HG02571 (cell line): ENCODE data around the gene EMC7.
"Not testable (repeated sequence)": the region's sequence is repeated elsewhere in the genome, so short reads cannot be mapped to it uniquely, and the experiment has no call there.

Experiments
- ATAC-seq: cut with Tn5 transposase; IDR thresholded peaks from one replicate; pipeline ENCODE4 v1.9.1; 2021; ENCODE audit warnings: mild to moderate bottlenecking, moderate library complexity; ENCODE audit not compliant: unreplicated experiment

Gene EMC7

DNA sequence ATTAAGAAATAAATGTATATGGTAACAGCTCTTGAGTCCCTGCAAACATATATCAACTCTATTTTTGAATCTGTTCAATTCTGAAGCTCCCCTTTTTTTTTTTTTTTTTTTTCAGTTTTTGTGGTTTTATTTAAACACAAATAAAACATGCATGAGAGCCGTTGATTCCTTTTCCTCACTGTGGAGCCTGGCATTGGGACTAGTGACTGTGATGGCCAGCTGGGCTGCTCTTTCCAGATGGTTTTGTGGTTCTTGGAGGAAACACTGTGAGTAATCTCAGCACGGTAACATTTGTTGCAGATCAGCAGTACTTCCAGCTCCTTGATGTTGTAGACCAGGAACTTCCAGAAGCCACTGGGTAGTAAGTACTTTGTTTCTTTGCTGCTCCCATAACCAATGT lies 15.9 kb downstream of the EMC7 start:
- ATAC-seq: no peak

DNA sequence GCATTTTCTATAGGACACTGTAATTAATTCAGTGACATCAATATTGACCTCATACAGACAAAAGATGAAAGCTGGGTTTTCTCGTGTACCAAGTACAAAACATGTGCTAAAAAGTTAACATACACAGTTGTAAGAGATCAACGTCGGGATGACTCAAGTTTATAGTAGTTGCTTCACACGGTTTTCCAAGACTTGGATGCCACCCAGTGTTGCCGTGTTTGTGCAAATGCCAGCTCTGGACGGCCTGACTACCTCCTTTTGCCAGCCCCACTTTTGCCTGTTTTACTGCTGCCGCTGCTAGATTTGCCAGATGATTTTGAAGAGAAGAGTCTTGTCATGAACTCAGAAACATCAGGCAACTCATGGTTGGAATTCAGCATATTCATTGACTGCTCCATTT lies 17.6 kb downstream of the EMC7 start:
- no peak for ATAC-seq

GRCh38 chr15:34079904-34080303 lies 21.8 kb downstream of the EMC7 start:
- ATAC-seq: no peak

DNA sequence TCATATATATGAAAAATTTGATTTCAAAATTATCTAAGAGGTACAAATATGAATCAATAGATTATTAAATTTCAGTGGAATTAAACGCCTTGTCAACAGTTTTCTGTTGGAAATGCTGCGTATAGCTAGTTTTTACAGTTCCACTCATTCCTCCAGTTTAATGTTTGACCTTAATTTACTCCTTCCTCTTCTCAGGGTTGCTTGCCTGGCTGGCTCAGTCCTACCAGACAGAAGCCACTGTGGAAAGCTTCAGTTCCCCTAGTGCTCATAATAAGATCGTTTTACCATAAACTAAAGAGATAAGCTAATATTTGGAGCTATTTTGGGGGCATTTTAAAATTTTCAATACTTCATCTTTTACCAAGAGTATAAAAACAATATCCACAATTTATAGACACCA lies 22.8 kb downstream of the EMC7 start:
- no peak for ATAC-seq

DNA sequence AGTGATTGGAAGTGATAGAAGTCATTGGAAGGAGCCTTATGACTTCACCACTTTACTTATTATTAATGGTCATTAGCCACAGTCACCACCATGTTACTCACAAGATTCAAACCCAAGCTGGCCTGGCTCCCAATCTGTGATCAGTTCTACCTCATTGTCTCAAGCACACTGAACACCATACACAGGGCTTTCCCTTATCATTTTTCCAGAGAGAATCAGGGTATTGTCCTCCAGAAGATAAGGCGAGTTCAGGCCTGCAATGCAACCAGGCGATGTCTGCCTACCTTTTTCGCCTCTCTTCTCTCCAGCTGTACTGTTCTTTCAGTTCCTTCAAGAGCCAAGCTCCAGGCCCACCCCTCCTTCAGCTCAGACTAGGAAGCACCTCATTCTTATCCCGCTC lies 24.9 kb downstream of the EMC7 start:
- no peak for ATAC-seq

DNA sequence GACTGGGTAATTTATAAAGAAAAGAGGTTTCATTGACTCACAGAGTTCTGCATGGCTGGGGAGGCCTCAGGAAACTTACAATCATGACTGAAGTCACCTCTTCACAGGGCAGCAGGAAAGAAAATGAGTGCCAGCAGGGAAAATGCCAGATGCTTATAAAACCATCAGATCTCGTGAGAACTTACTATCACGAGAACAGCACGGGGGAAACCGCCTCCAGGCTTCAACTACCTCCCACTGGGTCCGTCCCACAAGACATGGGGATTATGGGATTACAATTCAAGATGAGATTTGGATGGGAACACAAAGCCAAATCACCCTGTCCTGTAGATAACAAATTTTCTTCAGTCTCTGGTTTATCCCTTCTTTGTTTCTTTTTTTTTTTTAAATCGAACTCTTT lies 31.7 kb downstream of the EMC7 start:
- no peak for ATAC-seq

DNA sequence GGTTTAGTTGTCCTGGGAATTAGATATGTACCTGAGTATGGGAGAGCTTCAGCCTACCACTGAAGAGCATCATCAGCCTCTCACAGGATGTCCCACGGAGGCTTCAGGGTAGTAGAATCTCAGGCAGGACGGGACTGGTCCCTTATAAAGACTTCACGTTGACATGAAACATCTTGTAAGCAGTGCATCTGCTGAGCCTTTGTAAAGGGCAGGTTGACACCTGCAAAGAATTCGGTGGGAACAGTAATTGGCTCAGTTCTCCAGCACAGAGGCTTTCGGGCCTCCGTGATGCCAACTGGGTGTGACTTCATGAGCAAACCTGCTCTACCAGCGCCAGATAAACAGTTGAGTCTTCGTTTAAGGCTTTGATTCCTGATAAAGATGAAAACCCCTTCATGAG lies 35.7 kb downstream of the EMC7 start:
- no peak for ATAC-seq

DNA sequence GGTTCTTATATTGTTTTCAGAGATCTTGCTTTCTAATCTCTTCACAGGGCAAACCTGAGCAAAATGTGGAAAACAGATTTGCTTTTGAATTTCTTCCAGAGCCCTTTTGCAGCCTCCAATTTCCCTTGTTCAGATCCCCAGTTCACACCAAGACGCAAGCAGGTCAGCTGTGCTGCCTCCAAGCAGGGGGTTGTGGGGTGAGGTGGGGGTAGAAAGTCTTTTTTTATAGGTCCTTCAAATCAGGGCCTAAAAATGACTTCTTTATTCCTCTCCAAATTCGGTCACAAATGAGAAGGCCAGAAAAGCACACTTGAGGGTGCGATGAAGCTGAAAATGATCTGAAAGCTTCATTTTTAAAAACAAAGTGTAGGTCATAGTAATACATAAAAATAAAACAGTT lies 36.4 kb downstream of the EMC7 start:
- ATAC-seq: no peak

DNA sequence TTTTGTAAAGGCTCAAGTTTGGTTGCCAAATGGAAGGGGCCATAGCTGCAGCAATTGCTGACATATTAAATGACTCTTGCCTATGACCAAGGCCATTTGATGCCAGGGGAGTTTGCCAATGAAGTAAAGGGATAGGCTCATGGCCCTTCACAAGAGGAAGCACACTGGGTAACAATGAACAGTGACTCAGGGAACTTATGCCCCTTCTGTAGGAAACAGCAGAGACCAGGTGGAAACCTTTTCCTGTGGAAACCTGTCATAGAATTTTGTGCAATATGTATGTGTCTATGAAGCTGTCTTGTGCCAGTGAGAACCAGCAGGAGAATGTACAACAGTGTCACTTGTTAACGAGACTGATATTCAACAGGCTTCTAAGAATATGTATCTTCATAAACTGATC lies 37.2 kb downstream of the EMC7 start:
- ATAC-seq: no peak

DNA sequence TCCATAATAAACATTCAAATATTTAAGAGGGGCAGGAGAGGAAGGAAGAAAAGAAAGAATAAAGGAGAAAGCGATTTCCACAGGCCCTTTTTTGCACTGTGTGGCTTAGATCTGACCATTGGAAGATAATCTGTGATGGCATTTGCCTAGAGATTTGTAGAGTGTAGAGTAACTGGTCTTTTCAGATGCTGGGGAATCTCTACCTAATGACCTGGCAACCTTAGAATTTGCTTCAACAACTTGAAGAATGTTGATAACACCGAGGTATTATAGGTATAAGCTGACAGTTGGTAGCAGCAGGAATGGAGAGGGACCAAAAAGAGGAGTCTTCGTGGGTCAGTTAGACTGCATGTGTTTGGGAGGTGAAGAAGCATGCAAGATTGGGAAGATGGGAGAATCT lies 41.7 kb downstream of the EMC7 start:
- no peak for ATAC-seq

DNA sequence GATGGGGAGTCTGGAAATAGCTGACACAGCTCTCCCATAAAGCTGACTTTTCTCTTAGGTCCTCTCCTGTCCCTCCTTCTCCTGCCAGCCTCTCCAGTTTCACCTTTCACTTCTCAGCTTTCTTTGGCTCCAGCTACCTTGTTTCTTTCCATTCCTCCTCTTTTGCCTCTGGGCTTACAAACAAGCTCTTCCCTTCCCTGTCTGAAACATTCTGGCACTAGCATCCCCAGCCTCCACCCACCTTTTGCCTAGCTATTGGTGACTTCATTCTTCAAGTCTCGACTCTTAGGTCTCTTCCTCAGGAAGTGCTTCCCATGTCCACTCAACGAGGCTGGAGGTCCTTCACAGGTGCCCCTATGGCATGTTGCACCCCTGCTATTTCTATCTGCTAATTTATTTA lies 42.2 kb downstream of the EMC7 start:
- no peak for ATAC-seq

DNA sequence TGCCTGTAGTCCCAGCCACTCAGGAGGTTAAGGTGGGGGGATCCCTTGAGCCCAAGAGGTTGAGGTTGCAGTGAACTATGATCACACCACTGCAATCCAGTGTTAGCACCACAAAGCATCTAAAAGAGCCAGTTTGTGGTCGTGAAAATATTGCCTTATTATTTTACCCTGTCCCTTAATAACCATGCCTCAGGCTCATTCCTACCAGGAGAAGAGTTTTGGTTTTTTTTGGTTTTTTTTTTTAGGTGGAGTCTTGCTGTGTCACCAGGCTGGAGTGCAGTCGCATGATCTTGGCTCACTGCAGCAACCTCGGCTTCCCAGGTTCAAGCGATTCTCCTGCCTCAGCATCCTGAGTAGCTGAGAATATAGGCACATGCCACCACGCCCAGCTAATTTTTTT lies 44.8 kb downstream of the EMC7 start:
- ATAC-seq: no peak

- no peak for ATAC-seq
These were observed 45.6 kb downstream of the EMC7 start for GRCh38 chr15:34055868-34056595.

DNA sequence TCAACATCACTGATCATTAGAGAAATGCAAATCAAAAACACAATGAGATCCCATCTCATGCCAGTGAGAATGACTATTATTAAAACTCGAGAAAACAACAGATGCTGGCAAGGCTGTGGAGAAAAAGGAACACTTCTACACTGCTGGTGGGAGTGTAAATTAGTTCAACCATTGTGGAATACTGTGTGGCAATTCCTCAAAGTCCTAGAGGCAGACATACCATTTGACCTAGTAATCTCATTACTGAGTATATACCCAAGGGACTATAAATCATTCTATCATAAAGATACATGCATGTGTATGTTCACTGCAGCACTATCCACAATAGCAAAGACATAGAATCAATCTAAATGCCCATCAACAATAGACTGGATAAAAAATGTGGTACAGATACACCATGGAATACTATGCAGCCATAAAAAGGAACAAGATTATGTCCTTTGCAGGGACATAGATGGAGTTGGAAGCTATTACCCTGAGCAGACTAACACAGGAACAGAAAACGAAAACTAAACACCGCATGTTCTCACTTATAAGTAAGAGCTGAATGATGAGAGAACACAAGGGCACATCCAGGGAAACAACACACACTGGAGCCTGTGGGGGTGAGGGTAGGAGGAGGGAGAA lies 47.5 kb downstream of the EMC7 start:
- ATAC-seq: no peak

DNA sequence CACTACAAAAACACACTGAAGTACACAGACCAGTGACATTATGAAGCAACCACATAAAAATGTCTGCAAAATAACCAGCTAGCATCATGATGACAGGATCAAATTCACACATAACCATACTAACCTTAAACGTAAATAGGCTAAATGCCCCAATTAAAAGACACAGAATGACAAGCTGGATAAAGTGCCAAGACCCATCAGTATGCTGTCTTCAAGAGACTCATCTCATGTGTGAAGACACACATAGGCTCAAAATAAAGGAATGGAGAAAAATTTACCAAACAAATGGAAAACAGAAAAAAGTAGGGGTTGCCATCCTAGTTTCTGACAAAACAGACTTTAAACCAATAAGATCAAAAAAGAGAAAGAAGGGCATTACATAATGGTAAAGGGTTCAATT lies 51.3 kb downstream of the EMC7 start:
- ATAC-seq: not testable (repeated sequence)

GRCh38 chr15:34049112-34049511 lies 52.5 kb downstream of the EMC7 start:
- no peak for ATAC-seq

DNA sequence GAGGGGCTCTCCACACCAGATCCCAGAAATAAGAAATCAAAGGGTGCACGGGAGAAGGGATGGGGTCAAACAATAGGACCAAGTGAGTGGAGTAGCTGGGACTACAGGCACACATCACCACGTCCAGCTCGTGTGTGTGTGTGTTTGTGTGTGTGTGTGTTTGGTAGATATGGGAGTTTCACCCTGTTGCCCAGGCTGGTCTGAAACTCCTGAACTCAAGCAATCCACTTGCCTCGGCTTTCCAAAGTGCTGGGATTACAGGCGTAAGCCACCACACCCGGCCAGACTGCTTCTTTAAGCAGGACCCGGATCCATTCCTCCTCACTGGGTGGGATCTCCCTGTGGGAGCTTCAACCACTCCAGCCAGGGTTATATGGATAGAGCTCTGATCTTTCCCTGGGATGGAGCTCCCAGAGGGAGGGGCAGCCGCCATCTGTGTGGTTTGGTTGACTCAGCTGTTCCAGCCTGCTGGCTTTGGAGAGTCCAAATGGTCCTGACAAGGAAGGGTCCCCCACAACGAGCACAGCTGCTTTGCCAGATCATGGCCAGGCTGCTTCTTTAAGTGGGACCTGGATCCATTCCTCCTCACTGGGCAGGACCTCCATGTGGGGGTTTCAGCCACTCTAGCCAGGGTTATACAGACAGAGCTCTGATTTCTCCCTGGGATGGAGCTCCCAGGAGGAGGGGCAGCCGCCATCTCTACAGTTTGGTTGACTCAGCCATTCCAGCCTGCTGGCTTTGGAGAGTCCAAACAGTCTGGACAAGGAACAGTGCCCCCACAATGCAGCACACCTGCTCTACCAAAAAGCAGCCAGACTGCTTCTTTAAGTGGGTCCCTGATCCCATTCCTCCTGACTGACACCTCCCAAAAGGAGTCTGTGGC lies 53.5 kb downstream of the EMC7 start:
- no peak for ATAC-seq

- no peak for ATAC-seq
These were observed 55.1 kb downstream of the EMC7 start for GRCh38 chr15:34046471-34047145.

DNA sequence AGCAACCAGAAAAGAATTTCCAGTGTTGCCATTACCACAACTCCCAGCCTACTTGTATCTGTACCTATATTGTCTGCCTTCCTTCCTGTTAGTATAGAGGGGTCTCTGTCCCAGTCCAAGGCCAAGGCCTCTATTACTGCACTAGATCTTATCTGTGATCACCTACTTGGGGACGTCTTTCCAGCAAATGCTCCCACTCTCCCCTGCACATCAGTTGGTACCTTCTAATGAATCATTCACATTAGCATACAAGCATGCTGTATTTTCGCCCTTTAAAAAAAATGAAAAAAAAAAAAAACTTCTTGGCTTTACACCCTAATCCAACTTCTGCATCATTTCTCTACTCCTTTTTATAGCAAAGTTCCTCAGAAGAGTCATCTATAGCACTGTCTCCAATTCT lies 57.8 kb downstream of the EMC7 start:
- ATAC-seq: no peak

- no peak for ATAC-seq
These were observed 58.3 kb downstream of the EMC7 start for GRCh38 chr15:34043391-34043790.

DNA sequence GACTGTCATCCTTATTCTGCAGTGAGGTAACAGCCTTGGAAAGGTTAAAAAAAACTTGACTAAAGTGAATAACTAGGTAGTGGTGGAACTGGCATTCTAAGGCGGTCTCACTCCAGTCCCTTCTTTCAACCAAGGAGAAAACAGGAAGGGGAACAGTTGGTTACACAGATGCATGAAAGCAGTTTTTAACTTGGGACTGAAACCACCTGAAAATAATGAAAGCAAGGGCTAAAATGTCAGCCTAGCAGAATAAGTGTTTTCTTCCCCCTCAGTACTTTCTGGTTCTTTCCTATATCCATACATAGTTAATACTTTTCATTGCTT lies 61.9 kb downstream of the EMC7 start:
- no peak for ATAC-seq
